GM18867 (cell line): ENCODE data around the gene SELENON.

Experiments used
- ATAC-seq: cut with Tn5 transposase; IDR thresholded peaks from one replicate; pipeline ENCODE4 v1.9.1; 2021; ENCODE audit warnings: mild to moderate bottlenecking, moderate library complexity; ENCODE audit not compliant: unreplicated experiment

SELENON gene

DNA sequence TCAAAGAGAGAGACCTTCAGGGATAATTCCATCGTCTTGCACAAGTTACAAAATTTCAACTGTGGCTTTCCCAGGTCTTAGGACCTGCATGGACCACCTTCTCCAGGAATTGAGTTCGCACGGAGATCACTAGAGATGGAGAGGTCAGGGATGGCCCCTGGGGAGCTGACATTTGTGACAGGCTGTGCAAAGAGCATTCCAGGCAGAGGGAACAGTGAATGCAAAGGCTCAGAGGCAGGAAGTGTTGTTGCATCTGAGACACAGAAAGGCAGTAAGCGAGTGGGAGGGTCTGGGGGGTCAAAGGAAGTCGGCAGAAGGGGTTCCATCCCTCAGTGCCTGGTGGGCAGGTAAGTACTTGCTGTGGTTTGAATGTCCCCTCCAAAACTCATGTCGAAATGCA, 9.5 kb upstream of the SELENON start:
- no peak for ATAC-seq

DNA sequence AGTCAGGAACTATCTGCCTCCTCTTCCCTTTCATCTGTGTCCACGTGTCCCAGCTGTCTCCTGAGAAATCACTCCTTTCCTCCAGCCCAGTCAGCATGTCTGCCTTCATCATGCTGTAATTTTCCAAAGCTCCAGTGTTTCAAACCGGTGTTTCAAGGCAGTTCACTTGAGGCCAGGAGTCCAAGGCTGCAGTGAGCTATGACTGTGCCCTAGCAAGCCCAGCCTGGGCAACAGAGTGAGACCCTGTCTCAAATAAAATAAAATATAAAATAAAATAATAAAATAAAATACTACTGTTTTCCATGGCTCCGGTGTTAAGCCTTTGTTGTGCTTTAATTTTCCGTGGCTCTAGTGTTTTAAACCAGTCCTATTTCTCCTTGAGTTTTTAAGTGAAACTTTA, 7.9 kb upstream of the SELENON start:
- ATAC-seq: no peak

DNA sequence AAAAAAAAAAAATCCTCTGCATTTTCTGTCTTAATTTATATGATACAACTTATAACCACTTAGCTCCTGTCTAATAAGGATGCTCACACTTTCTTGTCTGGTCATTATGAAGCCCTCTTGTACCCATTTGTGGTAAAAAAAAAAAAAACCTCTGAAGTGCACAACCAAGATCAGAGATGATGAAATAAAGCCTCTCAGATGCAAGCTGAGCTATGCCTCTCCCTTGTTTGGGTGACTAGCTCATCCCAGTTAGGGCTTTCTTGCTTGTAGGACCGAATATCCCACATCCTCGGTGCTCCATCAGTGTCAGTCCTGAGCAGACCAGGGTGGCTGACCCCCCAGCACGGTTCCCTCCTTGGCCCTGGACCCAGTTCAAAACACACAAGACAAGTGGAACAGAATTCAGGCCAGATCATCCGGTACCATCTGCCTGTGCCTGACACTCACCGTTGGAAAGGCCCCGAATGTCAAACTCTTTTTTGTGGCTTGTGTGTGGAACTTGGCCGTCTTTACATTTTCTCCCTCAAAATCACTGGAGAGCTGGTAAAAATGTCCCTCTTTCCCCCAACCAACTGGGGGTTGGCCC, 6.3 kb upstream of the SELENON start:
- no peak for ATAC-seq

DNA sequence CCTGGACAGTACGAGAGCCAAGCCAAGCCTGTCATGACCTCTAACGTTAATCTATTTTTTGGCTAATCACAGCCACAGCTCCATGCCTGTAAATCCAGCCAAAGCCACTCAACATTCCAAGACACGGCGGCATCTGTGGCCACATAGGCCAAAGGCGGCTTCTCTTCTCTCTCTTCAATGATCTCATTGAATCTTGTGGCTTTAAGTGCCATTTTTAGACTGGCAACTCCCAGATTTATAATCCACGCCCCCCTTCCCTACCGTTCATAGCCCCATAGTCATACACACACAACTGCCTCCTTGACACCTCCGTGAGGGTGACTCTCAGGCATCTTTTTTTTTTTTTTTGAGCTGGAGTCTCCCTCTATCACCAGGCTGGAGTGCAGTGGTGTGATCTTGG, 5.7 kb upstream of the SELENON start:
- no peak for ATAC-seq

DNA sequence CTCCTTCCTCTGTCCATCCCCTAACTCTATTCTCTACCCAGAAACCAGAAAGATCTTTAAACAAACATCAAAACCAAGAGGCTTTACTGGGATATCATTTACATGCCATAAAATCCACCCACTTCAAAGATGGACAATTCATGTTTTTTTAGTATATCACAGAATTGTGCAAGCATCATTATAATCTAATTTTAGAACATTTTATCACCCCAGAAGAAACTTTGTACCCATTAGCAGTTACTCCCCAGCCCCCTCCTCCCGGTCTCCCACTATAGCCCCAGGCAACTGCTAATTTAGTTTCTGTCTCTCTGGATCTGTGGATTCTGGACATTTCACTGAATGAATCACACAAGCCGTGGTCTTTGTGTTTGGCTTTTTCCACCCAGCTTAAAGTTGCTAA, 4.8 kb upstream of the SELENON start:
- no peak for ATAC-seq

DNA sequence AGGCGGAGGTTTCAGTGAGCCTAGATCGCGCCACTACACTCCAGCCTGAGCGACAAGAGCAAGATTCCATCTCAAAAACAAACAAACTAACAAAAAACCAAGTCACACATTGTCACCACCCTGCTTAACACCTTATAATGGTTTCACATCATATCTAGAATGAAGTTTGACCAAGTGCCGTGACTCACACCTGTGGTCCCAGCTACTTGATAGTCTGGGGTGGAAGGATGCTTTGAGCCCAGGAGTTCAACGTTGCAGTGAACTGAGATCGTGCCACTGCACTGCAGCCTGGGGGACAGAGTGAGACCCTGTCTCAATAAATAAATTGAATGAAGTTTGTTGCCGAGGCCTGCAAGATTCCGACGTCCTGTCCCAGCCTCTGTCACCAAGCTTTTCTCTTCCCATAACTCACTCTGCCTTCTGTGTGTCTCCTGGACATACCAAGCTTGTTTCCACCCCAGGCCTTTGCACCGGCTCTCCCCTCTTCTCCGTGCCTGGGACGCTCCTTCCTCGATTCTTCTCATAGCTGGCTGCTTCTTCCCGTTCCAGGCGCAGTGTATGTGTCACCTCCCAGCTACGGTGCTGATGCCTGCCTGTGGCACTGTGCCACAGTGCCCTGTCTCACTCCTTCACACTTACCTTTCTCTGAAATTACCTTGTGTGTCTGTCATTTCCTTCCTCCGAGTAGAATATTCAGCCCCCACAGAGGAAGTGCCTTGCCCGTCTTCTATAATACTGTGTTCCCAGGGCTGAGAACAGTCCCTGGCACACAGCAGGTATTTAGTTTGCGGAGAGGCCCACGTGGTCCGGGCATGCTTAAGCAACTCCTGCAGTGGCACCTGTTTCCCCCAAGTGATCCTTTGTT, 3.8 kb upstream of the SELENON start:
- ATAC-seq: no peak

DNA sequence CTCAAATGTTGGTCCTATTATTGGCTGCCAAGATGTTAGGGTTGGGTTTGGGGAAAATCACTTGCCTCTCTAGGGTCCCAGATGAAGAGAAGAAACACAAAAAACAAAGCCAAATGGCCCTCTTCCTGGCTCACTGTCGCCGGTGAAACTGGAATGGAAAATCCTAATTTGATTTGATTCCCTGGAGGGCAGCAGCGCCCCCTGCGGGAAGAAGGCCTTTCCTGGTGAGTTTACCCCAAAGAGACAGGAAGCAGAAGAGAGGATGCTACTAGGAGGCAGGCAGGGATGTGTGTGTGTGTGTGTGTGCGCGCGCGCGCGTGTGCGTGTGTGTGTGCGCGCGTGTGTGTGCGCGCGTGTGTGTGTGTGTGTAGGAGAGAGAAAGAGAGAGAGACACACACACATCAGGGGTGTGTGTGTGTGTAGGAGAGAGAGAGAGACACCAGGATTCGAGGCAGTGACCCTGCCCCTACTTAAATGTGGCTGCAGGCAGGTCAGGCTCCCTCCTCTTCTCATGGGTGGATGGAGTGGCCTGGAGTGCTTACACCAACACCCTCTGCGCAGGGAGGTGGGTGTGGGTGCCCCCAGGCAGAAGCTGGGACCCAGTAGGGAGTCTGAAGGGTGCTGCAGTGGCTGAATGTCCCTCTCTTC, 3.1 kb upstream of the SELENON start:
- no peak for ATAC-seq

DNA sequence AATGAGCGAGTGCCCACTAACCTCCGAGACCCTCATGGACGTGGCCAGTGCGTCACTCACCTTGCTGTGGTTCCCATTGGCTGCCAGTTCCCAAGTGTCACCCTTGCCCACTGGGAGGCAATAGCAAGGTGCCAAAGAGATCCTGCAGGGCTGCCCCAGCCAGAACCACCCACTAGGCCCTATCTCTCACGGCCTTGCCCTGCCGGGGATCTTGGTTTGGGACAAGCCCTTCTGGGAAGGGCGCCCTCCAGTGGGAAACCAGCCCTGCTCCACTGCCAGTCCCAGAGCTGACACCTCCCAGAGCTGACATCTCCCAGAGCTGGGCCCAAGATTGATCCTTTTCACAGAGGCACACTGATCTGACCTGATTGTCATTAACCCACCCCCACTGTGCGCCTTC, 2.1 kb upstream of the SELENON start:
- ATAC-seq: no peak

DNA sequence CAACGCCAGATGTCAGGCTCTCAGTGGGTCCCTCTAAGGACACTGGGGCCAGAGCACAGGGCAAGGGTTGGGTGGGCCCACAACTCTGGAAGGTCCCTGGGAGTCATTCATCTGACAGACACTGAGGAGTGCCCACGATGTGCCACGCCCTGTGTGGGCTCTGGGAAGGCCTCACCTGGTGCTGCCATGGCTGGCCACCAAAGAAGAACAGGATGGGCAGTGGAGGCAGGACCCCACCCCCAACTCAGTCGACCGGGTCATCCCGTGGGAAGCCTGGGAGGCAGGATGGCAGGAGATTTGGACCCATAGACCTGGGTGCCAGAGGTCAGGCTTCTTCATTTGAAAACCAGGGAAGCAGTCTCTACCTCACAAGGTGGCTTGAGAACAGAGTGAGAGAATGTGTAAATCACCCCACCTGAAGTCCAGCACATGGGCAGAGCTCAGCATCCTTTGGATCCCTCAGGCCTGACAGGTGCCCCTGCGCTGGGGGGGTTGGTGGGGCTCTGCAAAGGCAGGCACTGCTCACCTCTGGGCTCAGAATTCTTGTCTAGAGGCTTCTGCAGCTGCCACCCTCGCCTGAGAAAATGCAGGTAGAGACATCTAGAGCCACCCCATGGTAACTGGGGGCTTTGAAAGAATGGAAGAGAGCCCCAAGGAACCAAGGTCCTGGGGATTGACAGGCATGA, 1.2 kb upstream of the SELENON start:
- ATAC-seq: no peak

DNA sequence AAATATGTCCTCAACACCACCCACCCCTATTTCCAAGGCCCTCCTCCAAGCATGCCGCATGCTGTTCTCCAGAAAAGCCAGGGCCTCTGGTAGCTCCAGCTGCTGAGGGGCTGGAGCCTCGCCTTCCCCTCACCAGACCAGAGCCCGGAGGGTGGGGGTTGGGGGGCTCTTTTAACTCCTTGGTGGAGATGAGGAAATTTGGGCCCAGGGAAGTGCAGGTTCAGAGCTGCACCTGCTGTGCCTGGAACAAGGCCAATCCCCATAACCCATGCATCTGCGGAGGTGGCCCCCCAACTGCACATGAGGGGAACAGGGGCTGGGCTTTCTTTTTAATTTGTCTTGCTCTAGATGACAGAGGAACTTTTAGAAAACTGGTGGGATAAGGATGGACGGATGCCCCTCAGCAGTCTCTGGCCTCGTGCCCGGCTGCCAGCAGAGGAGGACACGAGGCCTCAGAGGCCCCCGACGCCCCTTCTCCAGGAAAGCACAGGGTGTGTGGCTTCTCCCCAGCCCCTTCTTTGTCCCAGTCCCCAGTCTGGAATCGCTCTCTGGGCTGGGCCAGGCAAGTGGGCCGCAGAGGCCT, 550 bp upstream of the SELENON start:
- ATAC-seq: no peak

DNA sequence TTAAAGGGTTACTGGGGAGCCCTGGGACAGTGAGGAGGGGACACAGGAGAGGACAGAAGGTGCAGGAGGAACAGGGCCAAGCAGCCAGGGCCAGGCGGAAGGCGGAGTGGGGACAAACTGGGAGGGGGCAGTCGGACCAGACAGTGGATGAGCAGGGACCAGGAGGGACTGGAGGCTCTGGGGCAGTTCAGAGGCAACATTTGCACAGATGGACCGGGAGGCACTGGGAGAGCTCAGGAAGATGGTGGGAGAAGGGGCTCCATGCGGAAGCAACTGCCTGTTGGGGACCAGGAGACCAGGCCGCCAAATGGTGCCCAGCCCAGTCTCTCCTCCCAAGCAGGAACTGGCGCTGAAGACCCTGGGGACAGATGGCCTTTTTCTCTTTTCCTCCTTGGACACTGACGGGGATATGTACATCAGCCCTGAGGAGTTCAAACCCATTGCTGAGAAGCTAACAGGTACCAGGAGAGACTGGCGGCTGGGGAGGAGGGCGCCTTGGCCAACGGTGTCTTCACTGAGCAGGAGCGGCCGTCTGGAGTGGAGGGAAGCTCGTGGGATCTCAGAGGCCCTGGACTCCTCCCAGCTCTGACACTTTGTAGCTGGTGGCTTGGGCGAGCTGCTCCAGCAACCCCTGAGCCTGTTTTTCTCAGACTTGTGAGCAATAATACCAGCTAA, 847 bp downstream of the SELENON start:
- no peak for ATAC-seq

DNA sequence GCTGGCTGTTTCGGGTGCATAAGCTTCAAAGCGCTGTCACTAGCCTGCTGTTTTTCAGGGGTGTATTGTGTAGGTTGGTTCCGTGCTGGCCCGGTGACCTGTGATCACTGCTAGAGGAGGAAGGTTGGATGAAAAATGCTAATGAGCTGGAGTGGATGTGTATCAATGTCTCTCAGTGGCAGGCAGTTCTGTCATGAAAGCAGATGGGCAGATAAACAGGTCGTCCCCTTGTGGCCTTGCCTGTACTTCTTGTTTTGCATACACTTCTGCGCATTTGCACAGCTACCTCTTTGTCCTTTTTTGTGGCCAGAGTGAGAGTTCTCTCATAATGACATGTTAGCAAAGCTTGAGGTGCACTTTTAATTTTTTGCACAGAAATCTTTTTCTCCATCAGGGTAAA, 2.9 kb downstream of the SELENON start:
- ATAC-seq: no peak

DNA sequence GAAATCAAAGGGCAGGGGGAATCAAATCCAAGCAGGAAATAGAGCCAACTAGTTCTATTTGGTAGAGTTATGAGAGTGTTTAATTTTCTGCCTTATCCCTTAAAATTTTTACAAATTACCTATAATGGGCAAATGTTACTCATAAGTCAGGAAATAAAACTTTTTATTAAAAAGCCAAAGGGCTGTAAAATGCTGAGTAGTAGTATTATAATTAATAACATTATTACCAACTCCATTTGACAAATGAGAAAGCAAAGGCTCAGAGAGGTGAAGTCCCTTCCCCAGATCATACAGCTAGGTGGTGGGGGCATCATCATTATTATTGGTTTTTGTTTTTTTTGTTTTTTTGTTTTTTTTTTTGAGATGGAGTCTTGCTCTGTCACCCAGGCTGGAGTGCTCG, 3.4 kb downstream of the SELENON start:
- ATAC-seq: no peak

DNA sequence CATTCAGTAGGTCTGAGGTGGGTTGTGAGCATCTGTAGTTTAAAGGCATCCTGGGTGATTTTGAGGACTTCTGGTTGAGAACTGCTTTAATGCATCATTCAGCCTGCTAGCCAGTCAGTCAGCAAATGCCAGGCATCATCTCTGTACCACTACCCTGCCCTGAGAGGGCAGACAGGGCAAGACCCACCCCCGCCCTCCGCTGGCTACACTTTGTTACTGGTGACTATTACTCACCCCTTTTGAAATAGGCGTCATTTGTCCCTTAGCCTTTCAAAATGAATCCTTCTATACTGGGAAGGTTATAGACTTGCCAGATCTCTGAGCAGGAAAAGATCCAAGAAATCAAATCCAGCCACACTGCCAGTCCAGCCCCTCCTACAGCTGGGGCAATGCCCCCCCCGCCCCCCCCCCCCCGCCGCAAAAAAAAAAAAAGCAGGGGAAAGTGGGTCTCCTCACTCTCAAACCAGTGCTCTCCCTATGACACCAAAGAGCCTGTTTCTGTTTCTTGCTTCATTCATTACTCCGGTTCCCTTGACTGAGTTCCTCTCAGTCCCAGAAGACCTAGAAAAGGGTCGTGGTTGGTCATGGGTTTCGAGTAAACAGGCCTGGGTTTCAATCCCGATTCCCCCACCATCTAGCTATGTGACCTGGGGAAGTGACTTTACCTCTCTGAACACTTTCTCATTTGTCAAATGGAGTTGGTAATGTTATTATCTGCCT, 4.4 kb downstream of the SELENON start:
- ATAC-seq: no peak

DNA sequence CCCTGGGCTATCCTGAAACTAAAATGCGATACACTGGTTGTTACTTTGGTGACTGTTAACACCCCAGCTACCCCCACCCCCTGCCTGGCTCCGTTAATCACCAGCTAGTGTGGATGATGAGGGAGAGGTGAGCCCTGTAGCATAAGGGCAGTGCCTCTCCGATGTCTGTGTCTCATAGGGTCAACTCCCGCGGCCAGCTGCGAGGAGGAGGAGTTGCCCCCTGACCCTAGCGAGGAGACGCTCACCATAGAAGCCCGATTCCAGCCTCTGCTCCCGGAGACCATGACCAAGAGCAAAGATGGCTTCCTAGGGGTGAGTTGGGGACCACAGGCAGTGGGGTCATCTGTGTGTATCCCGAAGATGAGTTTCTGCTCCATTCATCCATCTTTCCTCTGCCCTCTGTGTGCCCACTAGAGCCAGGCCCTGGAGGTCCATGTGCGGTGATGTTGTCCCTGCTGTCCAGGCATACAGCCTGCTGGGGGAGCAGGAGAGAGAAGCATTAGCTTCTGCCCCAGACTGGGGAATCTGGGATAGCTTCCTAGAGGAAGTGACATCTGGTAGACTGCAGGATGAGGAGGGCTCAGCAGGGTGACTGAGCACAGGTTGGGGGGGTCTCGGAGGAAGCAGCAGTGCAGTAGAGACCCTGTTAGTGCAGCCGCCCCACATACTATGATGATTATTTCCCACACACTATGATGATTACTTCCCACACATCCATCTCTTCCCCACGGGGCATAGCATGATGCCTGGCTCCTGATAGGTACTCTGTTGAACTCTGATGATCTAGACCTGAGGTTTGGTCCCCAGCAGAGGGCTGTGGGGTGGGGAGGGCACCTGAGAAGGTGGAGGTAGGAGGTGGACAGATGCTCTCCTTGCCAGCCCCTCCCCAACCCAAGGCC, 5.2 kb downstream of the SELENON start:
- ATAC-seq: no peak

DNA sequence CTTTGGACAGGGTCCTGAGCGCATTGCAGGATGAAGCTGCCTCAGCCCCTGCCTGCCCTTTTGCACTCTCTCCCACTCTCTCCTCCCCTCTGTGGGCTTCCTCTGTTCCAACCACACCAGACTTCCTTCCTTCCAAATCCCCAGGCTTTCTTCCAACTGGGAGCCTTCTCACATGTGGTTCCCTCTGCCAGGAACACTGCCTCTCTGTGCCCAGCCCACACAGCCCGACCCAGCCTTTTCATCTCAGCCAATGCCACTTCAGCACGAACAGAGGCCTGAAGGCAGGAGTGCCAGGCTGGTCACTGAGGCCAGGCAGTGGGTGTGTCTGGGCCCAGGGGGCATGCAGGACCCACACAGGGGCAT, 5.9 kb downstream of the SELENON start:
- no peak for ATAC-seq

DNA sequence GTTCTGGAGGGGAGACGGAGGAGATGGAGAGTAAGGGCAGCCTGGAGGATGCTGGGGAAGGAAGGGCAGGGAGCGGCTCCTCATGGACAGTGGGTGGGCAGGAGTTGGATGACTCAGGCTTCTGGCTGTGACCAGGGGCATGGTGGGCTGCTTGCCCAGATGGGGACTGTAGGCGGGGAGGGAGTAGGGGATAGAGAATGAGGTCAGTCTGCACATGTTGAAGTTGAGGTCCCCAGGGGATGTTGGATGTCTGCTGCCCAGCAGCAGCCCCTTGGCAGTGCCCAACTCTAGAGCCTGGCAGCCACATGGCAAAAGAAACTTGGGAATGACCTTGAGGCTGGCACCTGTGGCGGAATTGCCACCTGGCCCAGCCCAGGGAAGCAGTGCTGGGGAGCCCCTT, 6.4 kb downstream of the SELENON start:
- no peak for ATAC-seq

DNA sequence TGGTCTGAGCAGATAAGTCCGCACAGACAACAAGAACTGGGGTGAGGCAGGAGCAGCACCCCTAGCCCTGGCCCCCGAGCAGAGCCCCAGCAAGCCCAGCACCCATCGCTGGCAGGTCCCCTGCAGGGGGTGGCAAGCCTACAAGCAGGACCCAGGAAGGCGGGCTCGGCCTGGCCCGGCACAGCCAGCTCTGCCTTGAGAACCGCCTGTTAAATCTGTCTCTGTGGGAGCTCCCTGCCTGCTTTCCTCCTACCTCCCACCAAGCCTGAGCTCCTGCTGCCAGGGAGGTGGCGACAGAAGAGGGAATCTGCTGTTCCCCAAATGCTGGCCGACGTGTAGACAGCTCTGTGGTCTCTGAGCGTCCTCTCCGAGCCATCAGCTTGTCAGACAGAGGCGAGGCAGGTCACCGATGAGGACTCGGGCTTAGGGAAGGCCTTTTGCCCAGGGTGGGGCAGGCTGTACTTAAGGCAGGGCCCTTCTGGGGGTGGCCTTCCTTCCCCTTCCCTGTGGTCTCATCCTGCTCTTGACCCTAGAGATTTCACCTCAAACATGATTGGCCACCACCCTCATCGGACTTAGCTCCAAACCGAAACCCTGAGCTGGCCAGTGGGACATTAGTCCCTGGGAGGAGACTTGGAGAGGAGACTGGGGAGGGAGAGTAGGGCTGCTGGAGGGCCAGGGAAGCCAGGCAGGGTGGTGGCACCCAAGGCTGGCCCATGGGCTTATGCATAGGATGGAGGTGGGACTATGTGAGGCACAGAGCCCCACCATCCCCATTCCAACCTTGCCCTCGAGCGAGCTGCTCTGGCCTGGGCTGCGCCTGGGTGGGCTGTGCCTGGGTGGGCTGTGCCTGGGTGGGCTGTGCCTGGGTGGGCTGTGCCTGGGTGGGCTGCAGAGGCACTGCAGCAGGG, 7.7 kb downstream of the SELENON start:
- no peak for ATAC-seq
